ENCODE results near the gene HLA-B.

DNA sequence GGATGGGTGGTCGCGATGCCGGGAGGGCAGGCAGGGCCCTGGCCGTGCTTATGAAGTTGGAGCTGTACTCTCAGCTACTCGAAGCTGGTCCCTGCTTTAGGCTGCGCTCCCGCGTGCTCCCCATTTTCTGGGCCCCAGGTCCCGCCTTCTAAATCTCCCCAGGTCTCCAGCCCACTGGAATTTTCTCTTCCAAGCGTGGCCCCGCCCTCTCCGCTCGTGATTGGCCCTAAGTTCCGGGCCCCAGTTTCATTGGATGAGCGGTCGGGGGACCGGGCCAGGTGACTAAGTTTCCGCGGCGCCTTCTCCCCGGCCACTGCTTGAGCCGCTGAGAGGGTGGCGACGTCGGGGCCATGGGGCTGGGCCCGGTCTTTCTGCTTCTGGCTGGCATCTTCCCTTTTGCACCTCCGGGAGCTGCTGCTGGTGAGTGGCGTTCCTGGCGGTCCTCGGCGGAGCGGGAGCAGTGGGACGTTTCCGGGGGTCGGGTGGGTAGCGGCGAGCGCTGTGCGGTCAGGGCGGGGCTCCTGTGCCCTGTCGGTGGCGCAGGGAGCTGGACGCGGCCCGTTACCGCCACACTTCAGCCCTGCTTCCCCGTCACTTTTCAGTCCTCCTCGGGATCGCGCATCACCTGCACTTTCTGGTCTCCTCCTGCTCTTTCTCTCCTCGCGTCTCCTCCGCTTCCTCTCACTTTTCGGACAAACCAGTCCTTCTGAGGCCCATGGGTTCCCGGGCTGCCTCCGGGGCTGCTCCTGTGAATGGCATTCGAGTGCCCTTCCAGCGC lies 46.5 kb upstream of the HLA-B start, which contains the start of gene MICA:
- TF ChIP-seq, protein P1, sequence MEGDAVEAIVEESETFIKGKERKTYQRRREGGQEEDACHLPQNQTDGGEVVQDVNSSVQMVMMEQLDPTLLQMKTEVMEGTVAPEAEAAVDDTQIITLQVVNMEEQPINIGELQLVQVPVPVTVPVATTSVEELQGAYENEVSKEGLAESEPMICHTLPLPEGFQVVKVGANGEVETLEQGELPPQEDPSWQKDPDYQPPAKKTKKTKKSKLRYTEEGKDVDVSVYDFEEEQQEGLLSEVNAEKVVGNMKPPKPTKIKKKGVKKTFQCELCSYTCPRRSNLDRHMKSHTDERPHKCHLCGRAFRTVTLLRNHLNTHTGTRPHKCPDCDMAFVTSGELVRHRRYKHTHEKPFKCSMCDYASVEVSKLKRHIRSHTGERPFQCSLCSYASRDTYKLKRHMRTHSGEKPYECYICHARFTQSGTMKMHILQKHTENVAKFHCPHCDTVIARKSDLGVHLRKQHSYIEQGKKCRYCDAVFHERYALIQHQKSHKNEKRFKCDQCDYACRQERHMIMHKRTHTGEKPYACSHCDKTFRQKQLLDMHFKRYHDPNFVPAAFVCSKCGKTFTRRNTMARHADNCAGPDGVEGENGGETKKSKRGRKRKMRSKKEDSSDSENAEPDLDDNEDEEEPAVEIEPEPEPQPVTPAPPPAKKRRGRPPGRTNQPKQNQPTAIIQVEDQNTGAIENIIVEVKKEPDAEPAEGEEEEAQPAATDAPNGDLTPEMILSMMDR (conservative IDR thresholded peaks at IDR 0.05; ENCODE audit: low read depth, low read length) = no peak
- no peak for TF ChIP-seq EZH2phosphoT487 (IDR thresholded peaks at IDR 0.05; ENCODE audit: borderline replicate concordance, low read length)

All from PC-3 (cell line).